AG04450 (cell line): ENCODE results near the gene RIN3. TPM values are rescaled to one million over a fixed set of nuclear protein-coding genes. Genes with fewer than 3 reads are reported as not detected.

Experiments
- CTCF ChIA-PET: fragments of 300-600, 350-600 bp; formaldehyde crosslinking; extraction: SDS; loops from one replicate; lab custom pipeline; 2022; ENCODE audit warnings: antibody characterized with exemption, inconsistent platforms; lab: Charles Lee
- POLR2A ChIA-PET: fragments of 350-600 bp; formaldehyde crosslinking; extraction: SDS; loops from one replicate; lab custom pipeline; 2021; ENCODE audit warnings: antibody characterized with exemption, inconsistent platforms; lab: Yijun Ruan, JAX
- DNase-seq: peaks from one replicate; pipeline ENCODE4 v3.0.0-alpha.2; 2011; ENCODE audit warnings: low read depth, low spot score
- H3K27ac ChIP-seq: one replicate; pipeline ENCODE4 v1.5.1; 2012; ENCODE audit warnings: low read depth, low read length, control low read depth
- H3K27me3 ChIP-seq: one replicate; pipeline ENCODE4 v1.6.0; 2012; ENCODE audit warnings: low read length; ENCODE audit not compliant: control insufficient read depth, insufficient read depth
- H3K4me3 ChIP-seq: 2 replicates; pipeline ENCODE4 v1.5.1; 2011; ENCODE audit warnings: mild to moderate bottlenecking, low read depth, low read length, control low read depth
- H3K9me3 ChIP-seq: 2 replicates; pipeline ENCODE4 v1.5.1; 2012; ENCODE audit warnings: low read length; ENCODE audit not compliant: control insufficient read depth, insufficient read depth
- CTCF ChIP-seq: IDR thresholded peaks from 2 replicates; pipeline ENCODE4 v1.5.1; 2011; ENCODE audit warnings: low read depth, low read length, control low read depth, inconsistent platforms
- polyA plus RNA-seq: library from polyadenylated mRNA; depleted of rRNA; stranded (reverse); fragments of >200 nt; gene quantifications from 2 replicates; pipeline ENCODE4 v1.2.3, GENCODE V29; 2011

Gene RIN3
- polyA plus RNA-seq, 1 experiment, result 3.7 TPM

GRCh38 chr14:92503756-92504491 lies 9.7 kb upstream of the RIN3 start:
- POLR2A ChIA-PET, result no interaction called here
- H3K27me3 ChIP-seq, result no peaks in the 10 kb centered on the region
- no peak overlapping the region for H3K4me3 ChIP-seq

GRCh38 chr14:92505826-92506225 lies 7.8 kb upstream of the RIN3 start:
- no peak for DNase-seq
- H3K9me3 ChIP-seq, result no peaks in the 10 kb centered on the region; the same call in 1 of the 2 replicates
- no peak for TF ChIP-seq CTCF

More at GRCh38 chr14:92503756-92504491, 9.7 kb upstream of the RIN3 start:
- CTCF ChIA-PET, result interaction anchor here (0.9 kb wide), 1 partner anchor 280 kb away, joined by 3 read pairs; no protein-coding TSS in a partner anchor
- DNase-seq, result no peak
- no peak for TF ChIP-seq CTCF
- no peaks in the 10 kb centered on the region; the same call in 1 of the 2 replicates for H3K9me3 ChIP-seq
- H3K27ac ChIP-seq, result no peak overlapping the region

GRCh38 chr14:92506231-92506630 lies 7.3 kb upstream of the RIN3 start:
- no peak overlapping the region for H3K4me3 ChIP-seq
- H3K27me3 ChIP-seq, result no peaks in the 10 kb centered on the region
- TF ChIP-seq CTCF, result no peak
- POLR2A ChIA-PET, result no interaction called here
- CTCF ChIA-PET, result no interaction called here
- no peaks in the 10 kb centered on the region; the same call in 1 of the 2 replicates for H3K9me3 ChIP-seq
- H3K27ac ChIP-seq, result no peak overlapping the region
- DNase-seq, result no peak

More at GRCh38 chr14:92505826-92506225, 7.8 kb upstream of the RIN3 start:
- POLR2A ChIA-PET, result no interaction called here
- CTCF ChIA-PET, result no interaction called here
- Histone ChIP-seq H3K27me3 (no peaks in the 10 kb centered on the region), H3K4me3 (no peak overlapping the region), H3K27ac (no peak overlapping the region)

GRCh38 chr14:92507174-92507768 lies 6.3 kb upstream of the RIN3 start:
- ChIA-PET POLR2A (no interaction called here), CTCF (no interaction called here)

More at GRCh38 chr14:92507174-92507768, 6.3 kb upstream of the RIN3 start:
- DNase-seq, result no peak
- H3K27me3 ChIP-seq, result no peaks in the 10 kb centered on the region
- no peak overlapping the region for H3K27ac ChIP-seq
- H3K4me3 ChIP-seq, result no peak overlapping the region
- no peaks in the 10 kb centered on the region; the same call in 1 of the 2 replicates for H3K9me3 ChIP-seq
- TF ChIP-seq CTCF, result no peak
